ENCODE results near the gene LRRC36.

LRRC36 gene

GRCh38 chr16:67428146-67428731, 101.6 kb downstream of the LRRC36 start:
- Histone ChIP-seq H4K20me1 (ENCODE audit: low read depth, low read length) (no peaks in the 10 kb centered on the region), H3K4me2 (ENCODE audit: low read depth, low read length, poor library complexity, severe bottlenecking) (no peak overlapping the region), H3K9me3 (ENCODE audit: insufficient read depth, low read length) (no peaks in the 10 kb centered on the region), H3K9ac (ENCODE audit: low read length) (no peak overlapping the region), H3F3A (ENCODE audit: insufficient read depth) (no peaks in the 10 kb centered on the region), H2AFZ (ENCODE audit: low read depth, low read length, severe bottlenecking) (no peak overlapping the region), H3K4me3 (ENCODE audit: insufficient read depth, low read length, poor library complexity, severe bottlenecking) (no peak overlapping the region), H3K9me2 (replicated peaks; ENCODE audit: insufficient read depth, low read length) (no peaks in the 10 kb centered on the region), H3K27ac (ENCODE audit: low read depth, low read length) (no peak overlapping the region), H3K27me3 (ENCODE audit: low read length) (no peaks in the 10 kb centered on the region), H3K79me2 (ENCODE audit: insufficient read depth, low read length) (no peaks in the 10 kb centered on the region), H3K36me3 (ENCODE audit: low read length) (no peaks in the 10 kb centered on the region)
- TF ChIP-seq, protein P1, sequence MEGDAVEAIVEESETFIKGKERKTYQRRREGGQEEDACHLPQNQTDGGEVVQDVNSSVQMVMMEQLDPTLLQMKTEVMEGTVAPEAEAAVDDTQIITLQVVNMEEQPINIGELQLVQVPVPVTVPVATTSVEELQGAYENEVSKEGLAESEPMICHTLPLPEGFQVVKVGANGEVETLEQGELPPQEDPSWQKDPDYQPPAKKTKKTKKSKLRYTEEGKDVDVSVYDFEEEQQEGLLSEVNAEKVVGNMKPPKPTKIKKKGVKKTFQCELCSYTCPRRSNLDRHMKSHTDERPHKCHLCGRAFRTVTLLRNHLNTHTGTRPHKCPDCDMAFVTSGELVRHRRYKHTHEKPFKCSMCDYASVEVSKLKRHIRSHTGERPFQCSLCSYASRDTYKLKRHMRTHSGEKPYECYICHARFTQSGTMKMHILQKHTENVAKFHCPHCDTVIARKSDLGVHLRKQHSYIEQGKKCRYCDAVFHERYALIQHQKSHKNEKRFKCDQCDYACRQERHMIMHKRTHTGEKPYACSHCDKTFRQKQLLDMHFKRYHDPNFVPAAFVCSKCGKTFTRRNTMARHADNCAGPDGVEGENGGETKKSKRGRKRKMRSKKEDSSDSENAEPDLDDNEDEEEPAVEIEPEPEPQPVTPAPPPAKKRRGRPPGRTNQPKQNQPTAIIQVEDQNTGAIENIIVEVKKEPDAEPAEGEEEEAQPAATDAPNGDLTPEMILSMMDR (IDR thresholded peaks at IDR 0.05; ENCODE audit: insufficient read depth, low read length, poor library complexity, severe bottlenecking) = peak; percentile 80
- TF ChIP-seq EZH2phosphoT487 (conservative IDR thresholded peaks at IDR 0.05; ENCODE audit: low read length) = no peak

DNA sequence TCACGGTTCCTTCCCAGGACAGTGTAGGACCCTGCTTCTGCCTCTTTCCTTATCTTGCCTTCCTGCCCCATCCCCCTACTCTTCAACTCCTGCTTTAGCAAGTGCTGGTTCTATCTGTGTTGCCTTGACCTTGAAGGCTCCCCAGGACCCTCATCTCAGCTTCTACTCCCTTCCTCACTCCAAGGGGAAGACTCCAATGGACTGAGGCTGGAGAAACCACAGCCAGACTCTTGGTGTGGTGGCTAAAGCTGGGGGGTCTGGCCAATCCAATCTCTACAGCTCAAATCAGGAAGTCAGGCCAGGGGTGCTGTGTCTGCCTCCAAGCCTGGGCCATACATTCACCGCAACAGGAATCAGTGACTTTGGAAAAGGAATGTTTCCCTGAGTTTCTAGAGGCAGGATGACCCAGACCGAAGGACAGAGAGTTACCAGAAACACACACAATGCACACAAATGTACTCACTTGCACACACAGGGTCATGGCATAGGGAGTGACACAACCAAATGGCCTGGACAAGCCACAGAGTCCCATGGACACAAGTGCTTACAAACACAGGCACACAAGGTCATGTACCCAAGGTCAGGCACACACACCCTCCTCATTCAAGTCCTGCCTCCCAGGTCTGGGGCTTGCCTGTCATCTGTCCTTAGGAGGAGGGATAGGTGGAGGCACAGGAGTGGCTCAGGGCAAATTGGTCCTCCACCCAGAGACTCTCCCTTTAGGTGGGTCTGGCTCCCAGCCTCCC, 102.6 kb downstream of the LRRC36 start:
- H3K4me2 ChIP-seq (ENCODE audit: low read depth, low read length, poor library complexity, severe bottlenecking) = no peak overlapping the region
- H3K27me3 ChIP-seq (ENCODE audit: low read length) = no peaks in the 10 kb centered on the region
- H2AFZ ChIP-seq (ENCODE audit: low read depth, low read length, severe bottlenecking) = no peak overlapping the region
- no peaks in the 10 kb centered on the region for H3K9me2 ChIP-seq (replicated peaks; ENCODE audit: insufficient read depth, low read length)
- no peaks in the 10 kb centered on the region for H4K20me1 ChIP-seq (ENCODE audit: low read depth, low read length)
- TF ChIP-seq, protein P1 (IDR thresholded peaks at IDR 0.05; ENCODE audit: insufficient read depth, low read length, poor library complexity, severe bottlenecking) = no peak
- no peak for TF ChIP-seq EZH2phosphoT487 (conservative IDR thresholded peaks at IDR 0.05; ENCODE audit: low read length)
- H3K79me2 ChIP-seq (ENCODE audit: insufficient read depth, low read length) = no peaks in the 10 kb centered on the region
- H3F3A ChIP-seq (ENCODE audit: insufficient read depth) = no peaks in the 10 kb centered on the region
- no peaks in the 10 kb centered on the region for H3K36me3 ChIP-seq (ENCODE audit: low read length)
- H3K9ac ChIP-seq (ENCODE audit: low read length) = no peak overlapping the region
- no peak overlapping the region for H3K4me3 ChIP-seq (ENCODE audit: insufficient read depth, low read length, poor library complexity, severe bottlenecking)
- H3K27ac ChIP-seq (ENCODE audit: low read depth, low read length) = no peak overlapping the region
- H3K9me3 ChIP-seq (ENCODE audit: insufficient read depth, low read length) = no peaks in the 10 kb centered on the region

DNA sequence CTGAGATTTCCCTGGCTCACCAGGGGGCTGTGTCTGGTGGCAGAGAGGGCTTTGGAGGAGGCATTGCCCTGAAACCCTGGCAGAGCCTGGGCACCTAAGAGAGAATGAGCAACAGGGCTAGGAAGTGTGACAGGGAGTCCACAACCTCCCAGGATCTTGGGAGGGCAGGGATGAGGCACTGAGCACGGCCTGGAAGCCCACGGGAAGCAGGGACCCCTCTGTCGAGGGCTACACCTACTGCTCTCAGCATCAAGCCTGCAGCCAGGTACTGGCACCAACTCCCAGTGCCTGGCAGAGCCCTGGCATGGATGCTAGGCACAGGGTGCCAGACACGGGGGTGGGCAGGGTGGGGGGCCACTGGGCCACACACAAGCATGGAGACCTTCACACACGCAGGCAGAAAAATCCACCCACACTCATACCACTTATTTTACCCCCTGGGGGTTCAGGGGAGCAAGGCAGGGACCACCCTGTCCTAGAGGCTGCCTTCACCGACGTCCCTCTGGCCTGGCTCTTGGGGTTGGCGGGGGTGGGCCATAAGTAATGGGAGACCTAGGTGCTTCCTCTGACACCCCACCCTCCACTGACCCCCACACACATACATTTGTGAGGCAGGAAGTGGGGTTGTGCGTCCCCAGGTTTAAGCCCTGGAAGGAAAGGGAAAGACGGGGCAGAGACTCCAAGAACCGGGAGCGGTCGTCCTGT, 103.3 kb downstream of the LRRC36 start:
- no peak for TF ChIP-seq EZH2phosphoT487 (conservative IDR thresholded peaks at IDR 0.05; ENCODE audit: low read length)
- TF ChIP-seq, protein P1 (IDR thresholded peaks at IDR 0.05; ENCODE audit: insufficient read depth, low read length, poor library complexity, severe bottlenecking) = no peak

More for the DNA sequence above, 103.3 kb downstream of the LRRC36 start:
- Histone ChIP-seq H3K9me2 (replicated peaks; ENCODE audit: insufficient read depth, low read length) (no peaks in the 10 kb centered on the region), H3K9ac (ENCODE audit: low read length) (peak overlapping the region; percentile 55), H2AFZ (ENCODE audit: low read depth, low read length, severe bottlenecking) (peak overlapping the region; percentile 77), H3K9me3 (ENCODE audit: insufficient read depth, low read length) (no peaks in the 10 kb centered on the region), H3K79me2 (ENCODE audit: insufficient read depth, low read length) (no peaks in the 10 kb centered on the region), H3K4me2 (ENCODE audit: low read depth, low read length, poor library complexity, severe bottlenecking) (peak overlapping the region; percentile 73), H3K27me3 (ENCODE audit: low read length) (no peaks in the 10 kb centered on the region), H3K36me3 (ENCODE audit: low read length) (no peaks in the 10 kb centered on the region), H3K4me3 (ENCODE audit: insufficient read depth, low read length, poor library complexity, severe bottlenecking) (peak overlapping the region; percentile 64), H3F3A (ENCODE audit: insufficient read depth) (no peaks in the 10 kb centered on the region), H4K20me1 (ENCODE audit: low read depth, low read length) (no peaks in the 10 kb centered on the region), H3K27ac (ENCODE audit: low read depth, low read length) (no peak overlapping the region)

Data from SU-DHL-6 (cell line).